ENCODE results near the gene CRELD1. TPM values are rescaled to one million over a fixed set of nuclear protein-coding genes. Genes with fewer than 3 reads are reported as not detected.

The CRELD1 gene
- total and polyA plus RNA-seq, 2 of the 13 experiments (the other 11 are each of a cell fraction or from before 2014, with no cell fraction given) = 27.1 to 61.9 TPM

GRCh38 chr3:9976721-9977709 lies 43.4 kb downstream of the CRELD1 start (continued):
- TF ChIP-seq, protein P1, sequence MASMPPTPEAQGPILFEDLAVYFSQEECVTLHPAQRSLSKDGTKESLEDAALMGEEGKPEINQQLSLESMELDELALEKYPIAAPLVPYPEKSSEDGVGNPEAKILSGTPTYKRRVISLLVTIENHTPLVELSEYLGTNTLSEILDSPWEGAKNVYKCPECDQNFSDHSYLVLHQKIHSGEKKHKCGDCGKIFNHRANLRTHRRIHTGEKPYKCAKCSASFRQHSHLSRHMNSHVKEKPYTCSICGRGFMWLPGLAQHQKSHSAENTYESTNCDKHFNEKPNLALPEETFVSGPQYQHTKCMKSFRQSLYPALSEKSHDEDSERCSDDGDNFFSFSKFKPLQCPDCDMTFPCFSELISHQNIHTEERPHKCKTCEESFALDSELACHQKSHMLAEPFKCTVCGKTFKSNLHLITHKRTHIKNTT (CRISPR knock-in tag; IDR thresholded peaks at IDR 0.05) = no peak
- TF ChIP-seq ZNF547 (CRISPR knock-in tag; IDR thresholded peaks at IDR 0.05) (no peak), JARID2 (CRISPR knock-in tag; IDR thresholded peaks at IDR 0.05; ENCODE audit: insufficient replicate concordance) (no peak), ATAD3A (CRISPR knock-in tag; IDR thresholded peaks at IDR 0.05) (no peak), ZSCAN22 (CRISPR knock-in tag; IDR thresholded peaks at IDR 0.05) (no peak), RARA (CRISPR knock-in tag; IDR thresholded peaks at IDR 0.05) (peak; percentile 64), ERF (CRISPR knock-in tag; IDR thresholded peaks at IDR 0.05) (no peak), MIER3 (CRISPR knock-in tag; IDR thresholded peaks at IDR 0.05; ENCODE audit: borderline replicate concordance) (peak; percentile 44; the same call in 1 of the 2 replicates), ZNF589 (CRISPR knock-in tag; conservative IDR thresholded peaks at IDR 0.05) (no peak), ZNF317 (CRISPR knock-in tag; IDR thresholded peaks at IDR 0.05) (no peak), SOX6 (IDR thresholded peaks at IDR 0.05) (no peak), SOX6 (CRISPR knock-in tag; IDR thresholded peaks at IDR 0.05) (no peak), SRF (IDR thresholded peaks at IDR 0.05; ENCODE audit: low read depth, low read length) (no peak), SIN3A (IDR thresholded peaks at IDR 0.05; ENCODE audit: borderline replicate concordance, low read depth, low read length) (peak; percentile 72; the same call in 1 of the 2 replicates)
- TF ChIP-seq, protein P2, sequence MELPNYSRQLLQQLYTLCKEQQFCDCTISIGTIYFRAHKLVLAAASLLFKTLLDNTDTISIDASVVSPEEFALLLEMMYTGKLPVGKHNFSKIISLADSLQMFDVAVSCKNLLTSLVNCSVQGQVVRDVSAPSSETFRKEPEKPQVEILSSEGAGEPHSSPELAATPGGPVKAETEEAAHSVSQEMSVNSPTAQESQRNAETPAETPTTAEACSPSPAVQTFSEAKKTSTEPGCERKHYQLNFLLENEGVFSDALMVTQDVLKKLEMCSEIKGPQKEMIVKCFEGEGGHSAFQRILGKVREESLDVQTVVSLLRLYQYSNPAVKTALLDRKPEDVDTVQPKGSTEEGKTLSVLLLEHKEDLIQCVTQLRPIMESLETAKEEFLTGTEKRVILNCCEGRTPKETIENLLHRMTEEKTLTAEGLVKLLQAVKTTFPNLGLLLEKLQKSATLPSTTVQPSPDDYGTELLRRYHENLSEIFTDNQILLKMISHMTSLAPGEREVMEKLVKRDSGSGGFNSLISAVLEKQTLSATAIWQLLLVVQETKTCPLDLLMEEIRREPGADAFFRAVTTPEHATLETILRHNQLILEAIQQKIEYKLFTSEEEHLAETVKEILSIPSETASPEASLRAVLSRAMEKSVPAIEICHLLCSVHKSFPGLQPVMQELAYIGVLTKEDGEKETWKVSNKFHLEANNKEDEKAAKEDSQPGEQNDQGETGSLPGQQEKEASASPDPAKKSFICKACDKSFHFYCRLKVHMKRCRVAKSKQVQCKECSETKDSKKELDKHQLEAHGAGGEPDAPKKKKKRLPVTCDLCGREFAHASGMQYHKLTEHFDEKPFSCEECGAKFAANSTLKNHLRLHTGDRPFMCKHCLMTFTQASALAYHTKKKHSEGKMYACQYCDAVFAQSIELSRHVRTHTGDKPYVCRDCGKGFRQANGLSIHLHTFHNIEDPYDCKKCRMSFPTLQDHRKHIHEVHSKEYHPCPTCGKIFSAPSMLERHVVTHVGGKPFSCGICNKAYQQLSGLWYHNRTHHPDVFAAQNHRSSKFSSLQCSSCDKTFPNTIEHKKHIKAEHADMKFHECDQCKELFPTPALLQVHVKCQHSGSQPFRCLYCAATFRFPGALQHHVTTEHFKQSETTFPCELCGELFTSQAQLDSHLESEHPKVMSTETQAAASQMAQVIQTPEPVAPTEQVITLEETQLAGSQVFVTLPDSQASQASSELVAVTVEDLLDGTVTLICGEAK (IDR thresholded peaks at IDR 0.05) = no peak
- TF ChIP-seq, protein P2 (CRISPR knock-in tag; IDR thresholded peaks at IDR 0.05) = no peak
- TF ChIP-seq, protein P3, sequence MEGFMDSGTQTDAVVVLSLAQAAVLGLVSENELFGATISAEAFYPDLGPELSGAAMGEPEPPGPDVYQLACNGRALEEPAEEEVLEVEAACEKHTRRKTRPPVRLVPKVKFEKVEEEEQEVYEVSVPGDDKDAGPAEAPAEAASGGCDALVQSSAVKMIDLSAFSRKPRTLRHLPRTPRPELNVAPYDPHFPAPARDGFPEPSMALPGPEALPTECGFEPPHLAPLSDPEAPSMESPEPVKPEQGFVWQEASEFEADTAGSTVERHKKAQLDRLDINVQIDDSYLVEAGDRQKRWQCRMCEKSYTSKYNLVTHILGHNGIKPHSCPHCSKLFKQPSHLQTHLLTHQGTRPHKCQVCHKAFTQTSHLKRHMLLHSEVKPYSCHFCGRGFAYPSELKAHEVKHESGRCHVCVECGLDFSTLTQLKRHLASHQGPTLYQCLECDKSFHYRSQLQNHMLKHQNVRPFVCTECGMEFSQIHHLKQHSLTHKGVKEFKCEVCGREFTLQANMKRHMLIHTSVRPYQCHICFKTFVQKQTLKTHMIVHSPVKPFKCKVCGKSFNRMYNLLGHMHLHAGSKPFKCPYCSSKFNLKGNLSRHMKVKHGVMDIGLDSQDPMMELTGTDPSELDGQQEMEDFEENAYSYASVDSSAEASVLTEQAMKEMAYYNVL (CRISPR knock-in tag; IDR thresholded peaks at IDR 0.05; ENCODE audit: borderline replicate concordance) = no peak
